GM23338 (cell line): ENCODE data around the gene ICAM2. TPM values are rescaled to one million over a fixed set of nuclear protein-coding genes. Genes with fewer than 3 reads are reported as not detected.

Source experiments
- ATAC-seq: fragments of 200-7000 bp; cut with Tn5 transposase; 3 replicates; pipeline ENCODE4 v1.9.1; 2020
- DNase-seq: peaks from one replicate; pipeline ENCODE4 v3.0.0-alpha.2; 2015; ENCODE audit warnings: low spot score
- H2AFZ ChIP-seq: fragments of 200-600 bp; sonication (generic); 2 replicates; pipeline ENCODE4 v1.8.0; 2016; ENCODE audit warnings: antibody characterized with exemption, mild to moderate bottlenecking, moderate library complexity
- H3F3A ChIP-seq: fragments of 200-600 bp; sonication (generic); replicated peaks from 2 replicates; pipeline ENCODE4 v1.8.0; 2017; ENCODE audit warnings: antibody characterized with exemption, mixed run types, low read depth
- H3K27ac ChIP-seq: fragments of 200-600 bp; sonication (generic); 2 replicates; pipeline ENCODE4 v1.6.1; 2016; ENCODE audit warnings: low read depth
- H3K27me3 ChIP-seq: fragments of 200-600 bp; sonication (generic); 2 replicates; pipeline ENCODE4 v1.8.0; 2016; ENCODE audit warnings: mild to moderate bottlenecking, mixed run types, moderate library complexity; ENCODE audit not compliant: insufficient read depth
- H3K36me3 ChIP-seq: fragments of 200-600 bp; sonication (generic); 2 replicates; pipeline ENCODE4 v1.8.0; 2016; ENCODE audit warnings: mild to moderate bottlenecking; ENCODE audit not compliant: insufficient read depth
- H3K4me1 ChIP-seq: fragments of 200-600 bp; sonication (generic); 2 replicates; pipeline ENCODE4 v1.8.0; 2016; ENCODE audit warnings: mild to moderate bottlenecking, moderate library complexity; ENCODE audit not compliant: insufficient read depth
- H3K4me2 ChIP-seq: fragments of 200-600 bp; sonication (generic); 2 replicates; pipeline ENCODE4 v1.7.1; 2017; ENCODE audit warnings: mixed run types
- H3K4me3 ChIP-seq: fragments of 200-600 bp; sonication (generic); 2 replicates; pipeline ENCODE4 v1.6.1; 2016; ENCODE audit warnings: mixed run types
- H3K79me2 ChIP-seq: fragments of 200-600 bp; sonication (generic); replicated peaks from 2 replicates; pipeline ENCODE4 v1.8.0; 2017; ENCODE audit warnings: mild to moderate bottlenecking; ENCODE audit not compliant: insufficient read depth
- H3K9me2 ChIP-seq: fragments of 200-600 bp; sonication (generic); 2 replicates; pipeline ENCODE4 v1.8.0; 2017; ENCODE audit not compliant: insufficient read depth
- H4K20me1 ChIP-seq: fragments of 200-600 bp; sonication (generic); replicated peaks from 2 replicates; pipeline ENCODE4 v1.8.0; 2017; ENCODE audit warnings: mild to moderate bottlenecking; ENCODE audit not compliant: insufficient read depth
- H3K27ac Mint-ChIP-seq: 2 replicates; pipeline ENCODE4 v1.8.0; 2020; ENCODE audit warnings: inconsistent platforms, mild to moderate bottlenecking, moderate library complexity, mixed read lengths
- H3K27me3 Mint-ChIP-seq: 3 replicates; pipeline ENCODE4 v1.8.0; 2022; ENCODE audit warnings: low read depth, mild to moderate bottlenecking, moderate library complexity, mixed read lengths, inconsistent platforms; ENCODE audit not compliant: insufficient read depth, poor library complexity
- H3K36me3 Mint-ChIP-seq: 3 replicates; pipeline ENCODE4 v1.8.0; 2021; ENCODE audit warnings: low read depth, mild to moderate bottlenecking, inconsistent platforms, moderate library complexity, mixed read lengths
- H3K4me1 Mint-ChIP-seq: 3 replicates; pipeline ENCODE4 v1.8.0; 2020; ENCODE audit warnings: mild to moderate bottlenecking, inconsistent platforms, mixed read lengths
- H3K4me3 Mint-ChIP-seq: 3 replicates; pipeline ENCODE4 v1.8.0; 2021; ENCODE audit warnings: moderate library complexity, mild to moderate bottlenecking, inconsistent platforms, mixed read lengths
- H3K9me3 Mint-ChIP-seq: 3 replicates; pipeline ENCODE4 v1.8.0; 2020; ENCODE audit warnings: moderate library complexity, mild to moderate bottlenecking, inconsistent platforms, mixed read lengths
- CREB1 ChIP-seq: fragments of 250-450 bp; sonication (Bioruptor Pico); IDR thresholded peaks from 2 replicates; pipeline ENCODE4 v1.5.0; 2020; ENCODE audit warnings: low read depth, mild to moderate bottlenecking, moderate library complexity
- EZH2 ChIP-seq: fragments of 200-600 bp; sonication (generic); IDR thresholded peaks from one replicate; pipeline ENCODE4 v1.8.0; 2017; ENCODE audit warnings: antibody characterized with exemption, mild to moderate bottlenecking, low read depth; ENCODE audit not compliant: unreplicated experiment
- ZNF331 ChIP-seq: fragments of 250-450 bp; sonication (Bioruptor Pico); IDR thresholded peaks from 2 replicates; pipeline ENCODE4 v1.5.0; 2020; ENCODE audit warnings: low read depth, mild to moderate bottlenecking, moderate library complexity
- polyA plus RNA-seq: library from polyadenylated mRNA; unstranded; fragments of >200 nt; fragmentation: Nextera tagmentation; extraction: Ambion mirVana; gene quantifications from 2 replicates; pipeline ENCODE4 v1.2.1, GENCODE V29; 2016
- total RNA-seq: library from RNA; depleted of rRNA; stranded (reverse); fragments of >200 nt; shearing (Covaris generic); gene quantifications from 2 replicates; pipeline ENCODE4 v1.2.3, GENCODE V29; 2014
- TF ChIP-seq, protein P1 (sequence below): fragments of 250-450 bp; sonication (Bioruptor Pico); IDR thresholded peaks from 2 replicates; pipeline ENCODE4 v1.5.0; 2020; ENCODE audit warnings: mild to moderate bottlenecking, moderate library complexity
- TF ChIP-seq, protein P2 (sequence below), 2 experiments: fragments of 200-600 bp in 1 of 2; sonication (generic) in 1 of 2; conservative IDR thresholded peaks; 2 replicates each; pipeline versions ENCODE4 v1.5.1 to v1.6.1; 2016 to 2017; ENCODE audit warnings: antibody characterized with exemption in 2 of 2, low read depth in 2 of 2, mild to moderate bottlenecking in 2 of 2, moderate library complexity in 1 of 2

ICAM2 gene
- total and polyA plus RNA-seq, 2 experiments from 2014 or later = 0.31 to 0.86 TPM

DNA sequence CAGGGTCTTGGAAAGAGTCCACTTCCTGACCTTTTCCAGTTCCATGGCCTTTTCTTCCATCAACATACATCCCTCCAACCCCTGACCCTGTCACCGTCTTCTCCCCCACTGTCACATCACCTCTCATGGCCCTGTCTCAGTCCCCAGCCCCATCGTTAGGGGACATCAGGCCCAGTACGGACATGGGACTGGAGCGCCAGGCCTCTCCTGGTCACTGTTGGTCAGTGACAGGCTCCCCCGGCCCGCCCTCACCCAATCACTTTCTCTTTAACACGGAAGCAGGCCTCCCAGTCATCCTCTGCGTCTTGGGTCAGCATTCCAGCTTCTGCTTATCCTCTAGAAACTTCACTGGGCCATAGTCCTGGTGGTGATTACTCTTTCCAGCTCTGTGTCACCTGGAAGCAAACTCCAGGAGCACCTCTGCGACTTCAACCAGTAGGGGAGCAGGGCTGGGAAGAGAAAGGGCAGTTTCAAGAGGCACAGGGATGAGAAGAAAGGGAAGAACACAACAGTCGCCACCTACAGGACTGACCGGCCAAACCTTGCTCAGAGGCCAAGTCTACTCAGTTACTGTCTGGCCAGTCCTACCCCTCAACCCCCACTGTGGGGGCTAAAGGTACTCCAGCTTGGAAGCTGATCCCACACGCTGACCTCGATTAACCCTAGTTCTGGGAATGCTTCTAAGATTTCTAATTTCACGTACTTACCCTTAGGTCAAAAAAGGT, 15.9 kb upstream of the ICAM2 start:
- Mint-ChIP-seq H3K4me3 (no peak overlapping the region), H3K27me3 (peaks cover 6% of the 10 kb centered on the region), H3K27ac (no peak overlapping the region; the same call in 1 of the 2 replicates), H3K4me1 (peaks cover 4% of the 10 kb centered on the region; the same call in 2 of the 3 replicates), H3K36me3 (no peaks in the 10 kb centered on the region), H3K9me3 (no peaks in the 10 kb centered on the region; the same call in 2 of the 3 replicates)
- Histone ChIP-seq H3K36me3 (no peaks in the 10 kb centered on the region), H3K4me3 (no peak overlapping the region), H3F3A (no peaks in the 10 kb centered on the region), H2AFZ (no peak overlapping the region), H3K4me1 (no peaks in the 10 kb centered on the region), H3K4me2 (no peak overlapping the region), H3K9me2 (no peaks in the 10 kb centered on the region), H4K20me1 (no peaks in the 10 kb centered on the region; the same call in 1 of the 2 replicates), H3K27ac (no peak overlapping the region), H3K27me3 (no peaks in the 10 kb centered on the region), H3K79me2 (no peaks in the 10 kb centered on the region)
- ATAC-seq = peak; percentile 98
- DNase-seq = peak; percentile 80
- TF ChIP-seq CREB1 (CRISPR knock-in tag) (no peak), ZNF331 (CRISPR knock-in tag) (no peak), EZH2 (no peak)
- TF ChIP-seq, protein P1, sequence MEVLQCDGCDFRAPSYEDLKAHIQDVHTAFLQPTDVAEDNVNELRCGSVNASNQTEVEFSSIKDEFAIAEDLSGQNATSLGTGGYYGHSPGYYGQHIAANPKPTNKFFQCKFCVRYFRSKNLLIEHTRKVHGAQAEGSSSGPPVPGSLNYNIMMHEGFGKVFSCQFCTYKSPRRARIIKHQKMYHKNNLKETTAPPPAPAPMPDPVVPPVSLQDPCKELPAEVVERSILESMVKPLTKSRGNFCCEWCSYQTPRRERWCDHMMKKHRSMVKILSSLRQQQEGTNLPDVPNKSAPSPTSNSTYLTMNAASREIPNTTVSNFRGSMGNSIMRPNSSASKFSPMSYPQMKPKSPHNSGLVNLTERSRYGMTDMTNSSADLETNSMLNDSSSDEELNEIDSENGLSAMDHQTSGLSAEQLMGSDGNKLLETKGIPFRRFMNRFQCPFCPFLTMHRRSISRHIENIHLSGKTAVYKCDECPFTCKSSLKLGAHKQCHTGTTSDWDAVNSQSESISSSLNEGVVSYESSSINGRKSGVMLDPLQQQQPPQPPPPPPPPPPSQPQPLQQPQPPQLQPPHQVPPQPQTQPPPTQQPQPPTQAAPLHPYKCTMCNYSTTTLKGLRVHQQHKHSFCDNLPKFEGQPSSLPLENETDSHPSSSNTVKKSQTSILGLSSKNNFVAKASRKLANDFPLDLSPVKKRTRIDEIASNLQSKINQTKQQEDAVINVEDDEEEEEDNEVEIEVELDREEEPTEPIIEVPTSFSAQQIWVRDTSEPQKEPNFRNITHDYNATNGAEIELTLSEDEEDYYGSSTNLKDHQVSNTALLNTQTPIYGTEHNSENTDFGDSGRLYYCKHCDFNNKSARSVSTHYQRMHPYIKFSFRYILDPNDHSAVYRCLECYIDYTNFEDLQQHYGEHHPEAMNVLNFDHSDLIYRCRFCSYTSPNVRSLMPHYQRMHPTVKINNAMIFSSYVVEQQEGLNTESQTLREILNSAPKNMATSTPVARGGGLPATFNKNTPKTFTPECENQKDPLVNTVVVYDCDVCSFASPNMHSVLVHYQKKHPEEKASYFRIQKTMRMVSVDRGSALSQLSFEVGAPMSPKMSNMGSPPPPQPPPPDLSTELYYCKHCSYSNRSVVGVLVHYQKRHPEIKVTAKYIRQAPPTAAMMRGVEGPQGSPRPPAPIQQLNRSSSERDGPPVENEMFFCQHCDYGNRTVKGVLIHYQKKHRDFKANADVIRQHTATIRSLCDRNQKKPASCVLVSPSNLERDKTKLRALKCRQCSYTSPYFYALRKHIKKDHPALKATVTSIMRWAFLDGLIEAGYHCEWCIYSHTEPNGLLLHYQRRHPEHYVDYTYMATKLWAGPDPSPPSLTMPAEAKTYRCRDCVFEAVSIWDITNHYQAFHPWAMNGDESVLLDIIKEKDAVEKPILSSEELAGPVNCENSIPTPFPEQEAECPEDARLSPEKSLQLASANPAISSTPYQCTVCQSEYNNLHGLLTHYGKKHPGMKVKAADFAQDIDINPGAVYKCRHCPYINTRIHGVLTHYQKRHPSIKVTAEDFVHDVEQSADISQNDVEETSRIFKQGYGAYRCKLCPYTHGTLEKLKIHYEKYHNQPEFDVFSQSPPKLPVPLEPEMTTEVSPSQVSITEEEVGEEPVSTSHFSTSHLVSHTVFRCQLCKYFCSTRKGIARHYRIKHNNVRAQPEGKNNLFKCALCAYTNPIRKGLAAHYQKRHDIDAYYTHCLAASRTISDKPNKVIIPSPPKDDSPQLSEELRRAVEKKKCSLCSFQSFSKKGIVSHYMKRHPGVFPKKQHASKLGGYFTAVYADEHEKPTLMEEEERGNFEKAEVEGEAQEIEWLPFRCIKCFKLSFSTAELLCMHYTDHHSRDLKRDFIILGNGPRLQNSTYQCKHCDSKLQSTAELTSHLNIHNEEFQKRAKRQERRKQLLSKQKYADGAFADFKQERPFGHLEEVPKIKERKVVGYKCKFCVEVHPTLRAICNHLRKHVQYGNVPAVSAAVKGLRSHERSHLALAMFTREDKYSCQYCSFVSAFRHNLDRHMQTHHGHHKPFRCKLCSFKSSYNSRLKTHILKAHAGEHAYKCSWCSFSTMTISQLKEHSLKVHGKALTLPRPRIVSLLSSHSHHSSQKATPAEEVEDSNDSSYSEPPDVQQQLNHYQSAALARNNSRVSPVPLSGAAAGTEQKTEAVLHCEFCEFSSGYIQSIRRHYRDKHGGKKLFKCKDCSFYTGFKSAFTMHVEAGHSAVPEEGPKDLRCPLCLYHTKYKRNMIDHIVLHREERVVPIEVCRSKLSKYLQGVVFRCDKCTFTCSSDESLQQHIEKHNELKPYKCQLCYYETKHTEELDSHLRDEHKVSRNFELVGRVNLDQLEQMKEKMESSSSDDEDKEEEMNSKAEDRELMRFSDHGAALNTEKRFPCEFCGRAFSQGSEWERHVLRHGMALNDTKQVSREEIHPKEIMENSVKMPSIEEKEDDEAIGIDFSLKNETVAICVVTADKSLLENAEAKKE (CRISPR knock-in tag) = peak; percentile 61; the same call in 1 of the 2 replicates
- TF ChIP-seq, protein P2, sequence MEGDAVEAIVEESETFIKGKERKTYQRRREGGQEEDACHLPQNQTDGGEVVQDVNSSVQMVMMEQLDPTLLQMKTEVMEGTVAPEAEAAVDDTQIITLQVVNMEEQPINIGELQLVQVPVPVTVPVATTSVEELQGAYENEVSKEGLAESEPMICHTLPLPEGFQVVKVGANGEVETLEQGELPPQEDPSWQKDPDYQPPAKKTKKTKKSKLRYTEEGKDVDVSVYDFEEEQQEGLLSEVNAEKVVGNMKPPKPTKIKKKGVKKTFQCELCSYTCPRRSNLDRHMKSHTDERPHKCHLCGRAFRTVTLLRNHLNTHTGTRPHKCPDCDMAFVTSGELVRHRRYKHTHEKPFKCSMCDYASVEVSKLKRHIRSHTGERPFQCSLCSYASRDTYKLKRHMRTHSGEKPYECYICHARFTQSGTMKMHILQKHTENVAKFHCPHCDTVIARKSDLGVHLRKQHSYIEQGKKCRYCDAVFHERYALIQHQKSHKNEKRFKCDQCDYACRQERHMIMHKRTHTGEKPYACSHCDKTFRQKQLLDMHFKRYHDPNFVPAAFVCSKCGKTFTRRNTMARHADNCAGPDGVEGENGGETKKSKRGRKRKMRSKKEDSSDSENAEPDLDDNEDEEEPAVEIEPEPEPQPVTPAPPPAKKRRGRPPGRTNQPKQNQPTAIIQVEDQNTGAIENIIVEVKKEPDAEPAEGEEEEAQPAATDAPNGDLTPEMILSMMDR (conservative IDR thresholded peaks at IDR 0.05; ENCODE audit: low read depth in 2 of 2) = peak; percentile 52 to 71
